Rectal smooth muscle tissue (tissue), 1 donor: ENCODE measurements around the gene KBTBD6.
"Not testable (repeated sequence)": the region's sequence is repeated elsewhere in the genome, so short reads cannot be mapped to it uniquely, and the experiment has no call there.

Experiments used
- H3K27ac ChIP-seq: one replicate; pipeline ENCODE4 v1.7.0; 2013; ENCODE audit warnings: low read depth, low read length, inconsistent platforms
- H3K27me3 ChIP-seq: one replicate; pipeline ENCODE4 v1.7.0; 2013; ENCODE audit warnings: low read length; ENCODE audit not compliant: control insufficient read depth, insufficient read depth
- H3K36me3 ChIP-seq: one replicate; pipeline ENCODE4 v1.7.0; 2013; ENCODE audit warnings: low read length; ENCODE audit not compliant: control insufficient read depth, insufficient read depth
- H3K4me1 ChIP-seq: one replicate; pipeline ENCODE4 v1.7.0; 2013; ENCODE audit warnings: low read length; ENCODE audit not compliant: control insufficient read depth, insufficient read depth
- H3K4me3 ChIP-seq: one replicate; pipeline ENCODE4 v1.7.0; 2013; ENCODE audit warnings: low read length
- H3K9ac ChIP-seq: one replicate; pipeline ENCODE4 v1.7.0; 2013; ENCODE audit warnings: low read length

KBTBD6 gene

GRCh38 chr13:41150058-41150457 is 17.5 kb upstream of the KBTBD6 start:
- Histone ChIP-seq H3K4me3 (no peak overlapping the region), H3K4me1 (no peaks in the 10 kb centered on the region), H3K9ac (no peak overlapping the region), H3K27me3 (no peaks in the 10 kb centered on the region), H3K36me3 (peaks cover 2% of the 10 kb centered on the region), H3K27ac (no peak overlapping the region)

GRCh38 chr13:41148419-41149283 is 16.0 kb upstream of the KBTBD6 start:
- H3K36me3 ChIP-seq, result peaks cover 2% of the 10 kb centered on the region
- H3K27ac ChIP-seq, result no peak overlapping the region
- no peaks in the 10 kb centered on the region for H3K27me3 ChIP-seq
- no peak overlapping the region for H3K4me3 ChIP-seq
- H3K4me1 ChIP-seq, result no peaks in the 10 kb centered on the region
- H3K9ac ChIP-seq, result no peak overlapping the region

- H3K27me3 ChIP-seq, result no peaks in the 10 kb centered on the region
- no peak overlapping the region for H3K27ac ChIP-seq
- H3K4me3 ChIP-seq, result no peak overlapping the region
- peaks cover 2% of the 10 kb centered on the region for H3K36me3 ChIP-seq
- H3K4me1 ChIP-seq, result no peaks in the 10 kb centered on the region
- H3K9ac ChIP-seq, result no peak overlapping the region
Measured at GRCh38 chr13:41145136-41145908, 12.7 kb upstream of the KBTBD6 start.

- H3K4me1 ChIP-seq, result no peaks in the 10 kb centered on the region
- H3K9ac ChIP-seq, result no peak overlapping the region
- peaks cover 2% of the 10 kb centered on the region for H3K36me3 ChIP-seq
- H3K27me3 ChIP-seq, result no peaks in the 10 kb centered on the region
- no peak overlapping the region for H3K4me3 ChIP-seq
- no peak overlapping the region for H3K27ac ChIP-seq
Measured at GRCh38 chr13:41144576-41144975, 12.0 kb upstream of the KBTBD6 start.

GRCh38 chr13:41139296-41139966 is 6.8 kb upstream of the KBTBD6 start:
- H3K27ac ChIP-seq, result no peak overlapping the region
- H3K4me1 ChIP-seq, result no peaks in the 10 kb centered on the region
- H3K4me3 ChIP-seq, result no peak overlapping the region
- H3K9ac ChIP-seq, result no peak overlapping the region
- no peaks in the 10 kb centered on the region for H3K36me3 ChIP-seq
- no peaks in the 10 kb centered on the region for H3K27me3 ChIP-seq

- Histone ChIP-seq H3K27ac (no peak overlapping the region), H3K4me3 (no peak overlapping the region), H3K27me3 (no peaks in the 10 kb centered on the region), H3K36me3 (no peaks in the 10 kb centered on the region), H3K4me1 (peaks cover under 1% of the 10 kb centered on the region), H3K9ac (no peak overlapping the region)
Measured at GRCh38 chr13:41137951-41138350, 5.3 kb upstream of the KBTBD6 start.

GRCh38 chr13:41137241-41137640 is 4.6 kb upstream of the KBTBD6 start:
- Histone ChIP-seq H3K27ac (no peak overlapping the region), H3K27me3 (no peaks in the 10 kb centered on the region), H3K4me3 (no peak overlapping the region), H3K9ac (no peak overlapping the region), H3K36me3 (no peaks in the 10 kb centered on the region), H3K4me1 (peaks cover 2% of the 10 kb centered on the region)

GRCh38 chr13:41136396-41137031 is 3.9 kb upstream of the KBTBD6 start:
- Histone ChIP-seq H3K36me3 (no peaks in the 10 kb centered on the region), H3K27me3 (no peaks in the 10 kb centered on the region), H3K4me1 (peaks cover 2% of the 10 kb centered on the region), H3K27ac (no peak overlapping the region), H3K4me3 (no peak overlapping the region), H3K9ac (no peak overlapping the region)

GRCh38 chr13:41133951-41134350 is 1.3 kb upstream of the KBTBD6 start:
- Histone ChIP-seq H3K4me3 (no peak overlapping the region), H3K27me3 (no peaks in the 10 kb centered on the region), H3K4me1 (peaks cover 11% of the 10 kb centered on the region), H3K36me3 (no peaks in the 10 kb centered on the region), H3K9ac (no peak overlapping the region), H3K27ac (no peak overlapping the region)

GRCh38 chr13:41131660-41132511 is 716 bp downstream of the KBTBD6 start:
- Histone ChIP-seq H3K9ac (peak overlapping the region; percentile 74), H3K27ac (peak overlapping the region; percentile 86), H3K4me3 (peak overlapping the region; percentile 93), H3K4me1 (peaks cover 14% of the 10 kb centered on the region)
- not testable (repeated sequence) for H3K27me3 ChIP-seq, H3K36me3 ChIP-seq

GRCh38 chr13:41131189-41131588 is 1.4 kb downstream of the KBTBD6 start:
- H3K27me3 ChIP-seq, H3K27ac ChIP-seq, H3K9ac ChIP-seq, H3K36me3 ChIP-seq: not testable (repeated sequence)
- Histone ChIP-seq H3K4me1 (peaks cover 14% of the 10 kb centered on the region), H3K4me3 (peak overlapping the region; percentile 46)
